RPMI7951 (cell line): ENCODE data around the gene NOSIP. TPM values are rescaled to one million over a fixed set of nuclear protein-coding genes. Genes with fewer than 3 reads are reported as not detected.
A peak's percentile ranks its signal among the peaks of the same experiment; 100 is the strongest.

Experiments used
- DNase-seq: peaks from one replicate; pipeline ENCODE4 v3.0.0-alpha.2; 2012; ENCODE audit warnings: low read depth
- total RNA-seq: library from RNA; depleted of rRNA; stranded (reverse); fragments of >200 nt; shearing (Covaris generic); gene quantifications from 2 replicates; pipeline ENCODE4 v1.2.3, GENCODE V29; 2014; rRNA removed

NOSIP gene
- total RNA-seq, 1 experiment from 2014 or later: 159 TPM

- DNase-seq: no peak
Measured at GRCh38 chr19:49507803-49508494, 72.4 kb downstream of the NOSIP start.

DNA sequence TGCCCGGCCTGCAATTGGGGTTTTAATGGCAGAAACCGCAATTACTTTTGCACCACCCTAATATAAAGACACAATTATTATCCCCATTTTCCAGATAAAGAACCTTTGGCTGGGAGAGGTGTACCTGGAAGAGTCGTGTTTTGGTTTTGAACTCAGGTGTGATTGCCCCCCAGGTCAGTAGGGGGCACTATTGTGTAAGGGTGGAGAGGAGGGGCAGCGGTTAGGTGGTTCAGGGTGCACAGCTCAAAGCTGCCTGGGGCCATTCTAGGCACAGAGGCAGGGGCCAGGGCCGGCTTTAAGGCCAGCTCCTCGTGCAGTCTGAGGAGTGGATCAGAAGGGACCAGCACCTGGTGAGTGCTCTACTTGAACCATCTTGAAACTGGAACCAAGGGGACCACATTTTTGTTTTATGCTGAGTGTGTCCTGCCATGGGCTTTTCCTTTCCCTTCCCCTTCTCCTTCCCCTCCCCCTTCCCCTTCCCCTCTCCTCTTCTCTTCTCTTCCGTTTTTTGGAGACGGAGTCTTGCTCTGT lies 73.7 kb downstream of the NOSIP start:
- peak; percentile 49 for DNase-seq

Other genes starting within 250 kb of the NOSIP start
- gene CD37, start 245.2 kb downstream of the NOSIP start, total RNA-seq: not detected in 2 replicates
- gene TEAD2, start 218.1 kb downstream of the NOSIP start, total RNA-seq: 34.2 and 36.4 TPM in 2 replicates
- 0.24 and 0.59 TPM in 2 replicates for gene DKKL1, start 216.7 kb downstream of the NOSIP start, total RNA-seq
- not detected in 2 replicates for gene KASH5, start 192.3 kb downstream of the NOSIP start, total RNA-seq
- gene PTH2, start 157.1 kb downstream of the NOSIP start, total RNA-seq: not detected in 2 replicates
- gene GFY, start 155.2 kb downstream of the NOSIP start, total RNA-seq: not detected in 2 replicates
- gene SLC17A7, start 139.0 kb downstream of the NOSIP start, total RNA-seq: 0.84 and 1.9 TPM in 2 replicates
- gene PIH1D1, start 128.7 kb downstream of the NOSIP start, total RNA-seq: 176 and 221 TPM in 2 replicates
- 12.9 and 20.3 TPM in 2 replicates for gene ALDH16A1, start 127.3 kb downstream of the NOSIP start, total RNA-seq
- gene FLT3LG, start 106.3 kb downstream of the NOSIP start, total RNA-seq: 8.0 and 12.7 TPM in 2 replicates
- gene RPL13A, start 92.9 kb downstream of the NOSIP start, total RNA-seq: 2,557 and 2,630 TPM in 2 replicates
- 4,830 and 4,921 TPM in 2 replicates for gene RPS11, start 84.1 kb downstream of the NOSIP start, total RNA-seq
- gene FCGRT, start 67.9 kb downstream of the NOSIP start, total RNA-seq: 14.7 and 22.9 TPM in 2 replicates
- gene RCN3, start 52.6 kb downstream of the NOSIP start, total RNA-seq: 145 and 157 TPM in 2 replicates
- gene PRRG2, start 760 bp upstream of the NOSIP start, total RNA-seq: 0.10 TPM in 1 of 2 replicates, not detected in the other
- 1.1 and 2.3 TPM in 2 replicates for gene PRR12, start 10.6 kb upstream of the NOSIP start, total RNA-seq
- 81.8 and 84.2 TPM in 2 replicates for gene RRAS, start 59.6 kb upstream of the NOSIP start, total RNA-seq
- gene SCAF1, start 61.7 kb upstream of the NOSIP start, total RNA-seq: 7.1 and 16.0 TPM in 2 replicates
- 58.4 and 87.0 TPM in 2 replicates for gene IRF3, start 85.3 kb upstream of the NOSIP start, total RNA-seq
- 19.7 and 26.8 TPM in 2 replicates for gene BCL2L12, start 85.4 kb upstream of the NOSIP start, total RNA-seq
- gene PRMT1, start 96.7 kb upstream of the NOSIP start, total RNA-seq: 334 and 387 TPM in 2 replicates
- 0.72 and 0.78 TPM in 2 replicates for gene ADM5, start 109.0 kb upstream of the NOSIP start, total RNA-seq
- 18.3 and 21.8 TPM in 2 replicates for gene CPT1C, start 110.6 kb upstream of the NOSIP start, total RNA-seq
- not detected in 2 replicates for gene TSKS, start 182.8 kb upstream of the NOSIP start, total RNA-seq
- 51.8 and 65.5 TPM in 2 replicates for gene AP2A1, start 186.4 kb upstream of the NOSIP start, total RNA-seq
- 33.7 and 34.5 TPM in 2 replicates for gene FUZ, start 232.7 kb upstream of the NOSIP start, total RNA-seq
- 22.9 and 29.3 TPM in 2 replicates for gene MED25, start 237.7 kb upstream of the NOSIP start, total RNA-seq